Kidney (tissue), 14 donors: ENCODE data around the gene ATP1B1. TPM values are rescaled to one million over a fixed set of nuclear protein-coding genes. Genes with fewer than 3 reads are reported as not detected.

Experiments
- DNase-seq, 5 donors: peaks; one replicate each; pipeline ENCODE4 v3.0.0-alpha.2; 2013 to 2020
- FAIRE-seq: peaks from 2 replicates; lab custom pipeline; 2012; peaks lifted over from hg19 to GRCh38; lab: Jason Lieb, UNC
- H3K27ac ChIP-seq, 2 donors: one replicate each; pipeline ENCODE4 v1.7.0; 2013; ENCODE audit warnings: low read depth in 2 of 2, low read length in 2 of 2, inconsistent platforms in 1 of 2
- H3K27me3 ChIP-seq: one replicate; pipeline ENCODE4 v1.7.1; 2013; ENCODE audit warnings: low read length, inconsistent platforms; ENCODE audit not compliant: control insufficient read depth, insufficient read depth
- H3K36me3 ChIP-seq, 3 donors: one replicate each; pipeline versions ENCODE4 v1.7.0 to v1.7.1; 2013; ENCODE audit warnings: low read length in 3 of 3, control low read depth in 1 of 3, inconsistent platforms in 1 of 3; ENCODE audit not compliant: insufficient read depth in 3 of 3, control insufficient read depth in 2 of 3
- H3K4me1 ChIP-seq, 3 donors: one replicate each; pipeline versions ENCODE4 v1.7.0 to v1.7.1; 2013; ENCODE audit warnings: low read length in 3 of 3, inconsistent platforms in 1 of 3, low read depth in 1 of 3; ENCODE audit not compliant: control insufficient read depth in 2 of 3, insufficient read depth in 2 of 3
- H3K4me3 ChIP-seq, 3 donors: one replicate each; pipeline versions ENCODE4 v1.7.0 to v1.8.1; 2013; ENCODE audit warnings: low read length in 3 of 3, control low read depth in 1 of 3, inconsistent platforms in 1 of 3
- H3K9ac ChIP-seq, 3 donors: one replicate each; pipeline versions ENCODE4 v1.7.0 to v1.7.1; 2013; ENCODE audit warnings: low read length in 3 of 3, control low read depth in 1 of 3, inconsistent platforms in 1 of 3
- H3K9me3 ChIP-seq, 3 donors: one replicate each; pipeline versions ENCODE4 v1.7.0 to v1.7.1; 2013; ENCODE audit warnings: low read length in 3 of 3, control low read depth in 1 of 3, inconsistent platforms in 1 of 3; ENCODE audit not compliant: control insufficient read depth in 2 of 3, insufficient read depth in 1 of 3
- CTCF ChIP-seq: IDR thresholded peaks from 3 replicates; pipeline ENCODE4 v1.5.1; 2012; ENCODE audit warnings: mild to moderate bottlenecking, moderate library complexity, borderline replicate concordance; ENCODE audit not compliant: insufficient read depth; ENCODE audit errors: extremely low read depth
- intact Hi-C: fragments of 100-400 bp; cut with DNase I; formaldehyde crosslinking; loops from one replicate; pipeline ENCODE4 v1.11.1; 2022
- polyA plus RNA-seq: library from polyadenylated mRNA; stranded (reverse); fragments of 350-450 nt; fragmentation: Illumina TruSeq; extraction: RNeasy Lipid Tissue Mini Kit (QIAGEN cat#74804); gene quantifications from one replicate; pipeline ENCODE4 v1.2.3, GENCODE V29; 2014; ENCODE audit warnings: low read depth, low replicate concordance; ENCODE audit not compliant: insufficient read depth
- total RNA-seq: library from RNA; stranded (reverse); fragmentation: NEBNext Ultra II Directional; extraction: Animal tissue kit (Norgen Biotek cat#: 25700); gene quantifications from one replicate; pipeline ENCODE4 v1.2.1, GENCODE V29; 2021
- donor health status: control.
- donor health status: control.
- donor health status: control.
- donor health status: control.
- donor health status: control.
- donor health status: DM: yes; HTN: yes; CAD: no.
- donor health status: Normal renal cell carcinoma (clear cell type).

ATP1B1 gene
- total and polyA plus RNA-seq, 2 donors from 2014 or later: 686 to 1,441 TPM

GRCh38 chr1:169137357-169137756, 30.9 kb downstream of the ATP1B1 start:
- Histone ChIP-seq H3K9me3 (no peaks in the 10 kb centered on the region), H3K36me3 (peaks cover 0 to 10% (median 0%) of the 10 kb centered on the region in 3 donors), H3K4me3 (no peak overlapping the region), H3K27ac (no peak overlapping the region), H3K4me1 (peaks cover 0 to 25% (median 0%) of the 10 kb centered on the region in 3 donors), H3K9ac (no peak overlapping the region), H3K27me3 (no peaks in the 10 kb centered on the region)
- TF ChIP-seq CTCF: no peak
- intact Hi-C loops: no loop called here
- FAIRE-seq: no peak
- no peak for DNase-seq

GRCh38 chr1:169138866-169139670, 32.6 kb downstream of the ATP1B1 start:
- TF ChIP-seq CTCF: no peak
- H3K27ac ChIP-seq: no peak overlapping the region
- H3K36me3 ChIP-seq: no peaks in the 10 kb centered on the region
- no peak overlapping the region for H3K4me3 ChIP-seq
- DNase-seq (no peak), FAIRE-seq (no peak)
- H3K9ac ChIP-seq: no peak overlapping the region
- peaks cover 0 to 24% (median 2%) of the 10 kb centered on the region in 3 donors for H3K4me1 ChIP-seq
- no peaks in the 10 kb centered on the region for H3K27me3 ChIP-seq
- intact Hi-C loops: no loop called here
- no peaks in the 10 kb centered on the region for H3K9me3 ChIP-seq

GRCh38 chr1:169141356-169141755, 34.9 kb downstream of the ATP1B1 start:
- Histone ChIP-seq H3K4me1 (peaks cover 0 to 41% (median 2%) of the 10 kb centered on the region in 3 donors), H3K4me3 (no peak overlapping the region), H3K36me3 (no peaks in the 10 kb centered on the region), H3K27me3 (no peaks in the 10 kb centered on the region), H3K9me3 (no peaks in the 10 kb centered on the region), H3K27ac (no peak overlapping the region), H3K9ac (no peak overlapping the region)
- intact Hi-C loops: no loop called here
- DNase-seq (no peak), FAIRE-seq (no peak)
- no peak for TF ChIP-seq CTCF

DNA sequence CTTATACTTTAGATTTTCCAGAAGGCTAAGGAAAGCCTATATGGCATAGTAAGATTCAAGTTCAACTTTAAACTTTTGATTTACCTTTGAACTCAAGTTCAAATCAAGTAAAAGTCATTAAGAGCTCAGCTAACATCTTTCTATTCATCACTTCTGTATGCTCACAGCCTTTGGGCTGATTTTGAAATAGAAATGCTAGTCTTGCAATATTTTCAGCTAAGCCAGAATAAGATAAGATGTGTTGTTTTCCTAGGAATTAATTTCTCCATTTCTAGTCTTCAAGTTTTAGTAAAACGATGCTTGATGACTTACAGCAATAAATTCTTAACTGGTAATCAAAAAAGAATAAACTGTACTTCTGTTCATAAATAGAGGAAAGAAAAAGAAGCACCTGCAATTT, 35.6 kb downstream of the ATP1B1 start:
- no peaks in the 10 kb centered on the region for H3K9me3 ChIP-seq
- H3K9ac ChIP-seq: no peak overlapping the region
- FAIRE-seq: no peak
- no peak for DNase-seq
- H3K4me1 ChIP-seq: peaks cover 0 to 46% (median 2%) of the 10 kb centered on the region in 3 donors
- H3K27me3 ChIP-seq: no peaks in the 10 kb centered on the region
- TF ChIP-seq CTCF: no peak
- H3K27ac ChIP-seq: no peak overlapping the region
- no peak overlapping the region for H3K4me3 ChIP-seq
- intact Hi-C loops: no loop called here
- H3K36me3 ChIP-seq: no peaks in the 10 kb centered on the region
